Fibroblast of the aortic adventitia (primary cell): Measurements from ENCODE around the gene SEMA5B. TPM values are rescaled to one million over a fixed set of nuclear protein-coding genes. Genes with fewer than 3 reads are reported as not detected.

Source experiments
- DNase-seq: peaks from one replicate; pipeline ENCODE4 v3.0.0-alpha.2; 2010; ENCODE audit warnings: low read depth
- H3K4me3 ChIP-seq: 2 replicates; pipeline ENCODE4 v1.5.1; 2011; ENCODE audit warnings: low read depth, mild to moderate bottlenecking, control low read depth, low read length, moderate library complexity
- CTCF ChIP-seq: IDR thresholded peaks from 2 replicates; pipeline ENCODE4 v1.5.1; 2011; ENCODE audit warnings: mild to moderate bottlenecking, low read length, control low read depth, inconsistent platforms; ENCODE audit not compliant: insufficient read depth
- total RNA-seq: library from RNA; depleted of rRNA; stranded (reverse); fragments of >200 nt; gene quantifications from 2 replicates; pipeline ENCODE4 v1.2.3, GENCODE V29; 2012; ENCODE audit warnings: low replicate concordance

Gene SEMA5B
- total RNA-seq, 1 donor: 0.18 TPM

DNA sequence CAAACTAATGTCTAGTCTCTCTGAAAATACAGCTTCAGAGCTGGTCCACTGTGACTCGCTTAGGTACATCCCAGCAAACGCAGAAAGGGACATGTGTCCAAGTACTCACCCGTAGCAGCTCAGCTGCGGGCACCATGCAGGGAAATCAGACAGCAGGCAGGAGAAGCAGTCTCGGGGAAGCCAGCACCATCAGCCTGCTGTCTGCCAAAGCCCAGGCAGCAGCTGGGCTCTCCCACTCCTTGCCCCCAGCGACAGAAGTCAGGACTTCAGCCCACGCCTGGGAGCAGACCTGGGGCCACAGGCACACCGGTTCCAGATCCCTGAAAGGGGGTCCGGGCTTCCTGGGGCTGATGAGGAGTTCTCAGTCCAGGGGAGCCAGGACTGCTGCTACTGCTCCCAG, 34.9 kb downstream of the SEMA5B start:
- no peak for TF ChIP-seq CTCF
- DNase-seq: no peak
- H3K4me3 ChIP-seq: no peak overlapping the region

GRCh38 chr3:122992133-122992532, 35.4 kb downstream of the SEMA5B start:
- no peak for DNase-seq
- no peak overlapping the region for H3K4me3 ChIP-seq
- no peak for TF ChIP-seq CTCF

GRCh38 chr3:122991236-122991985, 36.2 kb downstream of the SEMA5B start:
- DNase-seq: no peak
- H3K4me3 ChIP-seq: no peak overlapping the region
- TF ChIP-seq CTCF: no peak

DNA sequence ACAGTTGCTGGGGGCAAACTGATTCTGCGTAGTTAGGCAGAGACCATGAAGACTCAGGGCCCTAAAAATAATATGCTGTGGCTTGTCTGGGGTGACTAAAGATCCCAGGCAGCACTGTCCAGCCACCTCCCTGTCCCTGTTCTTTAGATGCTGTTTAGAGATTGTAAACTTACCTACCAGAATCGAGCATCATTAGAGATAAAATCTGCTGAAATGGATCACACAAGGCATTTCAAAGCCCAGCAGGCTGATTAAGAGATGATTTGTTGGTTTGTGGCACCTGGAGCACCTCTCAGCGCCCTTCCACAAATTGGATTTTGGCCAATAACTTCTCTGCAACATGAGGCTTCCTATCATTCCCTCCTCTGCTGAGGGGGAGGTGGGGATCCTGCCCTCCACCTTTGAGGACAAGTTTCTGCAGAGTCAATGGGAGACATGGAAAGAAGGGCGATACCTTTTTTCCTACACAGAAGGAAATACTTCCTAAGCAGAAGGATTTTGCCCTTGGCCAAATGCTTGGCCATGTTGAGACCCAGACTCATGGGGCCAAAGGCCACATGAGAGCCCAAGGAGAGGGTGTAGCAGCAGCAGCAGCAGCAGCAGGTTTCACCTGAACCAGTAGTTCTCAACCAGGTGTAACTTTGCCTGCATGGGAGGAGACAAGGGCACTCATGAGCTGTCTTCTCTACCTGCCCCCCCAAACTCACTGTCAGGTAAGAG, 37.5 kb downstream of the SEMA5B start:
- H3K4me3 ChIP-seq: no peak overlapping the region
- no peak for TF ChIP-seq CTCF
- DNase-seq: no peak

DNA sequence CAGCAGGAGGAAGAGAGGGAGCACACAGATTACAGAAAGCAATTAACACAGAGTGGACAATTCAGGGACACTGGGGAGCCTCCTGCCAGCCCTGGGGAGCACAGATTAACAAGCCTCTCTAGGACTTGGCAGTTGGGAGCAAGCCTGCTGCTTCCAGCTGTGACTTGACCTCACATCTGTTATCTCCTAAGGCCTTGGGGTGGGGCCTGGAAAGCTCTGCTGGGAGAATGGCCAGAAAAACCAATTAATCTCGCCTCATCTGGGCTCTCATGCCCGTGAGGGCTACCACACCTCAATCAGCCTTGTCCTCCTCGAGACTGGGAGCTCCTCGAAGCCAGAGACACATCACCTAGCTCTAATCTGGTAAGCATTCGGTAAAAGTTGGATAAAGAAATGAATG, 39.1 kb downstream of the SEMA5B start:
- DNase-seq: peak; percentile 28
- TF ChIP-seq CTCF: no peak
- H3K4me3 ChIP-seq: no peak overlapping the region

DNA sequence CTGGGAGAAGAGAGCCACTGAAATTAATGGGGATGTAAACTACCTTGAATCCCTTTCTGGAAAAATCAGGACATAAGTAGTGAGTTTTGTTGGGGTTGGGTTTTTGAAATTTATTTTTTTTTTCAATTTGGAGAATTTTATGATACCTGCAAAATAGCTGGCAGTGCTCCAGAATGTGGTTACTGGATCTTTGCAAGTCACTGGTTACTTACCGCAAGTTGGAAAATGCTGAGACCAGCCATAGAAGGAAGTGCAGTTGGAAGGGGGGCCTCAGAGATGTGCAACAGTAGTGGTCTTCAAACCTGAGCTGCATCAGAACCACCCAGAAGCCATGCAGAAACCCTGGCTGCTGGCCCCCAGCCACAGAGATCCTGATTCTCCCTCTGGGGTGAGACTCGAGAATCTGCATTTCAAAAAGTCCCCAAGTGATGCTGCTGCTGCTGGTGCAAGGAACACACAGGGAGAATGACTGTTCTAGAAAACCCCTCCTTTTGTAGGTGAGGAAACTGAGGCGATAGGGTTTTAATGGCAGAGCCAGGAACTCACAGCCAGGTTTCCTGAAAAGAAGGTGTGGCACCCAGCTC, 39.7 kb downstream of the SEMA5B start:
- no peak for DNase-seq

More for the DNA sequence above, 39.7 kb downstream of the SEMA5B start:
- no peak for TF ChIP-seq CTCF
- H3K4me3 ChIP-seq: no peak overlapping the region
